ENCODE data around the gene TMPRSS4.

TMPRSS4 gene

DNA sequence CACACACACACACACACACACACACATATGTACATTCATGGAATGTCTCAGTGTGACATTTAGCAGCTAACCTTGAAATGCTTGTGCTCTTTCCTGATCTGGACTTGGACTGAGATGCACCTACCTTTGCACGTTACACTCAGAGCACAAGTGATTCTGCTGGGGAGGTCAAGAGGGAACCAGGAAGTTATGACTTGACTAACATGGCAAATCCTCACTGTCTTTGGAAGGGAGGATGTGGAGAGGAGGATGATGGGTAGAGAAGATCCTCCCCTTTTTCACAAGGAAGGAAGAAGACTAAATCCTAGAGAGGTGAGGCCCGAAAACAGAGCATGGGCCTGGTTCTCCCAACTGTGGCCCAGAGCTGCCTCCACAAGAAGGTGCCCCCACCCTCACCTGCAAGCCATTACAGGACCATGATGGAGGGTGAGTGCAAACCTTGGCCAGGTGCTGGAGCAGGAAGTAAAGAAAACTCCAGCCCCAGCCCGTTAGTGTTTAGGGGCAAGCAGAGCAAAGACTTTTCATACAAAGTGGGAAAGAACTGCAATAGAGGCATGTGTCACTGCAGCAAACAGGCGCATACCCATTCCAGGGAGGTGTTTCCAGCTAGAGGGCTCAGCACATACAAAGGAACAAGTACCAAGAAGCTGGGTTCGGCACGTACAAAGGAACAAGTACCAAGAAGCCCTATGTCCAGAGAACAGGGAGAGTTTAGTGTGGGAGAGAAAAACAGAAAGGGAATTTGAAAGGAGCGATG, 49.4 kb downstream of the TMPRSS4 start:
- ChIA-PET CTCF (no interaction called here), POLR2A (no interaction called here)
- TF ChIP-seq, protein P1, sequence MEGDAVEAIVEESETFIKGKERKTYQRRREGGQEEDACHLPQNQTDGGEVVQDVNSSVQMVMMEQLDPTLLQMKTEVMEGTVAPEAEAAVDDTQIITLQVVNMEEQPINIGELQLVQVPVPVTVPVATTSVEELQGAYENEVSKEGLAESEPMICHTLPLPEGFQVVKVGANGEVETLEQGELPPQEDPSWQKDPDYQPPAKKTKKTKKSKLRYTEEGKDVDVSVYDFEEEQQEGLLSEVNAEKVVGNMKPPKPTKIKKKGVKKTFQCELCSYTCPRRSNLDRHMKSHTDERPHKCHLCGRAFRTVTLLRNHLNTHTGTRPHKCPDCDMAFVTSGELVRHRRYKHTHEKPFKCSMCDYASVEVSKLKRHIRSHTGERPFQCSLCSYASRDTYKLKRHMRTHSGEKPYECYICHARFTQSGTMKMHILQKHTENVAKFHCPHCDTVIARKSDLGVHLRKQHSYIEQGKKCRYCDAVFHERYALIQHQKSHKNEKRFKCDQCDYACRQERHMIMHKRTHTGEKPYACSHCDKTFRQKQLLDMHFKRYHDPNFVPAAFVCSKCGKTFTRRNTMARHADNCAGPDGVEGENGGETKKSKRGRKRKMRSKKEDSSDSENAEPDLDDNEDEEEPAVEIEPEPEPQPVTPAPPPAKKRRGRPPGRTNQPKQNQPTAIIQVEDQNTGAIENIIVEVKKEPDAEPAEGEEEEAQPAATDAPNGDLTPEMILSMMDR (IDR thresholded peaks at IDR 0.05; ENCODE audit: control extremely low read depth, extremely low read depth, low read depth, missing control alignments) = no peak
- no peak for DNase-seq (ENCODE audit: extremely low spot score)

DNA sequence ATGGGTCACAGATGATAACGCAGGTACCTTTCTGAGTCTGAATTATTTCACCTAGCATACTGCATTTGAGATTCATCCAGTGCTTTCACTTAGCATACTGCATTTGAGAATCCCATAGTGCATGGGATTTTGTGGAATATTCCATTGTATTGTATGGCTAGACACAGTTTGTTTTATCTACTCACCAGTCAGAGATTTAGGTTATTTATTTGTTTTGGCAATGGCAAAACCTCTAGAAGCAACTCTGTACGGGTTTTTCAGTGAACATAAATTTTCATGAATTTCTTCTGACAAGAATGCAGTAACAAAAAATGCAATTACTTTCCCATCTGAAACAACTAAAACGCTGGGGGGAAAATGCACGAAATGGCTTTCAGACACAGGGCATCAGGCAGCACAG, 51.4 kb downstream of the TMPRSS4 start:
- TF ChIP-seq, protein P1 (IDR thresholded peaks at IDR 0.05; ENCODE audit: control extremely low read depth, extremely low read depth, low read depth, missing control alignments) = no peak
- DNase-seq (ENCODE audit: extremely low spot score) = no peak
- ChIA-PET POLR2A (no interaction called here), CTCF (no interaction called here)

DNA sequence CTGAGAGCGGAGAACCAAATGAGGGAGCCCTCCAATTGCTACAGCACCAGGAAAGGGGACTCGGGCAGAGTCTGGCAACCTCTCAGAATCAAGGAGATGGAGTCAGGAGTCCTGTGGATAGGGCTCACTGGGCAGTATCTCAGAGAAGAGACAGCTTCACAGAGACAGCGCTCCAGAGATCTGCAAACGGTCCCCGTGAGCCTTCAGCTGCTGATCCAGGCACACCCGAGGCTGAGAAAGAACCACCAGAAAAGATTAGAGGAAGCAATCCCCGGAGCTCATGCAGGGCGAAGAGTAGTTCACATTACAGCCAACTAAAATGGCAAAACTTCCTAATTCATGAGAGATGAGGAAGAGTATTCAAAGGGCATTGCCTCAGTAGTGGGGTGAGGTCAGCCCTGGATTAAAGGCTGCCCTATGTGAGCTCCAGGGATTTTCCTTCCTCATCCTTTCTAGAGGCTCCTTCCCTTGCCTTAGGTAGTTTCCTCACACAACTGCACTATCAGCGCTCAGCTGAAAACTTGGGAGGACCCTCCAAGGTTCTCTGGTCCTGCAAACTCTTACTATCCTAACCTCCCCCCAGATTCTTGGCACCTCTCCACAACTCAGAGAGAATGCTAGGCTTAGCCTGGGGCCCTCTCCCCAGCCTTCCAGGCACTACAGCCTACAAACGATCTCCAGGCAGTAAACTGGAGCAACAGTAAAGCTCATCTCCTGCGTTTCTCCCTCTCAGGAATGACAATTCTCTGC, 52.0 kb downstream of the TMPRSS4 start:
- ChIA-PET CTCF (interaction anchor here (0.8 kb wide), 1 partner anchor 10 kb away, joined by 3 read pairs; no protein-coding TSS in a partner anchor), POLR2A (no interaction called here)
- no peak for DNase-seq (ENCODE audit: extremely low spot score)
- TF ChIP-seq, protein P1 (IDR thresholded peaks at IDR 0.05; ENCODE audit: control extremely low read depth, extremely low read depth, low read depth, missing control alignments) = no peak

DNA sequence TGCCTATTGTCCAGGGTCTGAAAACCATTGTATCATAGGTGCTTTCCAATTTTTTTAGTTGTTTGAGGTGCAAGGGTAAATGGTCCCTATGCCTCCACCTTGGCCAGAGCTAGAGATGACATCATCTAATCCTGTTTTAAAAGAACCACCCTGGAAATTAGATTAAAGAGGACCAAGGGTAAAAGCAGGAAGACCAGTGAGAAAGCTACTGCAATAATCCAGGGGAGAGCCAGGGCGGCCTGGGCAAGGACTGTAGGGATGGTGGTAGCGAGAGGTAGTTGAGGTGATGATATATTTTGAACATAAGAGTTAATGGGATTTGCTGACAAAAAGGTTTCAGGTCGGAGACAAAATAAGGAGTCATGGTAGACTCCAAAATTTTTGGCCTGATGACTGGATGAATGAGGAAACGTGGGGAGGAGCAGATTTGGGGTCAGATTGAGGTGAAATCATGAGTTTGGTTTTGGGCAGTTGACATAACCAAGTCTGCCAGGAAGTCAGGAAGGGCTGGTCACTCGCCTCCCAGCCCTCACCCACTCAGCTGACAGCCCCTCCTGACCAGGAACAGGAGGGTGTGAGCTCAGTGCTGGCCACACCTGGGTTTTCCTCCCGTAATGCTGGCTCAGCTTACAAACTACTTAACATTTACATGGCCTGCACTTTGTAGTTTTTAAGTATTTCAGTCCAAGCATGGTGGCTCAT, 52.7 kb downstream of the TMPRSS4 start:
- CTCF ChIA-PET = interaction anchor here (0.8 kb wide), 1 partner anchor 11 kb away, joined by 3 read pairs; no protein-coding TSS in a partner anchor
- DNase-seq (ENCODE audit: extremely low spot score) = no peak
- TF ChIP-seq, protein P1 (IDR thresholded peaks at IDR 0.05; ENCODE audit: control extremely low read depth, extremely low read depth, low read depth, missing control alignments) = no peak
- POLR2A ChIA-PET = no interaction called here

DNA sequence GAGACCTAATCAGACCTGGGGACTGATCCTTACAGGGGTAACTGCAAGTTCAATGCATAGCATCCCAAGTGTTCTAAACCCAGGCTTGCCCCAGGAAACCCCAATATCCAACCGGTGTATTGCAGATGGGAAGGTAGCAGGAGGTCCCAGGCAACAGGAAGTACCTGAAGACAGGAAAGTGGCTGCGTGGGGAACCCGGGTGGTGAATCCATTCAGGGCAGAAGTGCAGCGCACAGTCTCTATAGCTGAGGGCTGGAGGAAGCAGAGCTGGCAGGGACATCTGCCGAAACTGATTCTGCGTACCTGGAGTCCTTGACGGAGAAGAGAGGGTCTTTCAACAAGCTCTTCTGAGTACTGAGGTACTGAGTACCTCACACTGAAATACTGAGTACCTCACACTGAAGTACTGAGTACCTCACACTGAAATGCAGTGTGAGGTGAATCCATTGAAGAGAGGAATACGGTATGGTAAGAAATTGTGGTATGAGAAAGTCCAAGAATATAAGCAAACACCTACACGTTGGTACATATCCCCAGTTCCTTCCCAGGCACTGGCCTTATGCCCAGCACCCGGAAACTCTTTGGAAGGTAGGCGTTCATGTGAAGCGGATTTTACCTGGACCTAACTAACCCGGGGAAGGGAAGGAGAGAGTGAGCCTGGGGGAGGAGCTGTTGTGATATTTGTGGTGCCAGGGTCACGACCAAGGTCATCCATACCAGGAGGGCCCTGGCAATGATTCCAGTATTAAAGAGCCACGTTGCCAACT, 55.7 kb downstream of the TMPRSS4 start:
- ChIA-PET CTCF (interaction anchor here (1.3 to 2.2 kb wide), 2 partner anchors 11 kb away, joined by 5 to 10 read pairs; no protein-coding TSS in a partner anchor), POLR2A (no interaction called here)
- DNase-seq (ENCODE audit: extremely low spot score) = no peak
- TF ChIP-seq, protein P1 (IDR thresholded peaks at IDR 0.05; ENCODE audit: control extremely low read depth, extremely low read depth, low read depth, missing control alignments) = no peak

DNA sequence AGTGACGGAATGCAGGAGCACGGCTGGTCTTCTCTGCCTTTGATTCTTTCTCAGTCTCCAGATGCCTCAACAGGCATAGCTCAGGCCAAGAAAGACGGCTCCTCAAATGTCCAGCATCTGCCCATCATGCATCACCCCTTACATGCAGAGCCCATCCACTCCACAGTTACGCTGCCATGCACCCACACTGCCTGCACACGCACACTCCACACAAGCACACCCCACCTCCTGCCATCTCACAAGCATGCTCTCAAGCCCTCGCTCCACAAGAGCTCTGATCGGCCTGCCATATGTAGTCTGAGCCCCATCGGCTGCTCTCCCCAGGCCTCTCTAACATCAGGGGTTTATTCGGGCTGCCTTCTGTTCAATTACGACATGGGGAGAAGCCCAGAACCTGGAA, 56.9 kb downstream of the TMPRSS4 start:
- CTCF ChIA-PET = interaction anchor here (0.6 to 2.2 kb wide), 5 partner anchors 9 to 162 kb away, joined by 3 to 10 read pairs (median 4); no protein-coding TSS in a partner anchor
- no peak for DNase-seq (ENCODE audit: extremely low spot score)
- TF ChIP-seq, protein P1 (IDR thresholded peaks at IDR 0.05; ENCODE audit: control extremely low read depth, extremely low read depth, low read depth, missing control alignments) = no peak
- POLR2A ChIA-PET = no interaction called here
